HTR-8/SVneo (cell line): ENCODE measurements around the gene RAB2B.

Experiments
- DNase-seq: peaks from one replicate; pipeline ENCODE4 v3.0.0; 2011; ENCODE audit warnings: low spot score, mixed read lengths; ENCODE audit not compliant: insufficient read length
- FAIRE-seq: peaks from 2 replicates; lab custom pipeline; 2011; peaks lifted over from hg19 to GRCh38; lab: Jason Lieb, UNC

The RAB2B gene

DNA sequence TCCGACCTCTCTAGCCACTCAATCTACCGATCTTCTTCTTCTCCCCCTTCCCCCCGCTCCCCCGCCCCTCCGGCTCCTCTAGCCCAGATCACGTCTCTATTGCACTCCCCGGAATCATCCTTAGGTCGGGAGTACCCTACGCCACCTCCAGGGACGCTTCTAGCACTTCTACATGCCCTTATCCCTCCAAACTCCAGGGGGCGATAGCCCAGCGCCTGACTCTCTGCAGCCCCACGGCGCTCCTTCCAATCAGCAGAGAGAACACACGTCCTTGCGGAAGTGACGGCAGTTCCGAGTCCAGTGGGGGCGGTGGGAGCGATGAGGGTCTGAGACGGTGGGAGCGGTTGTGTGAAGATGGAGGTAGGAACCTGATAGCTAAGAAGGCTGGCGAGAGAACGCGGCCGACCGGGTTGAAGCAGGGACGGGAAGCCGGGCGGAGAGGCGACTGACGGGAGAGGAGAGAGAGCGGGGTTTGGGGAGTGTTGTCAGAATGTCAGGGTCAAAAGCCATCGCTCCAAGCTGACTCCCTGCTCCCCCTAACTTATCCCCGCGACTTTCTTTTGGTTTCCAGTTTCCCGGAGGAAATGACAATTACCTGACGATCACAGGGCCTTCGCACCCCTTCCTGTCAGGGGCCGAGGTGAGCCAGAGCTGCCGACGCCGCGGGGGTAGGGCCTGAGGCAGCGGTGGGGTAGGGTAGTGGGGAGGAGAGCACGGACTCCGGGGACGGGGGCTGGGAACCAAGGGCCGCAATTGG, at the start of gene RAB2B, which contains the start of gene TOX4:
TSS of gene RAB2B (minus strand) at position 35 of the 757 bp plus-strand sequence. CDS start 87 bp downstream, outside the sequence.
TSS of gene TOX4 (plus strand) at position 271 of the 757 bp plus-strand sequence. CDS start at position 355, 84 bp downstream.
- FAIRE-seq (peak; percentile 83), DNase-seq (peak; percentile 86)

DNA sequence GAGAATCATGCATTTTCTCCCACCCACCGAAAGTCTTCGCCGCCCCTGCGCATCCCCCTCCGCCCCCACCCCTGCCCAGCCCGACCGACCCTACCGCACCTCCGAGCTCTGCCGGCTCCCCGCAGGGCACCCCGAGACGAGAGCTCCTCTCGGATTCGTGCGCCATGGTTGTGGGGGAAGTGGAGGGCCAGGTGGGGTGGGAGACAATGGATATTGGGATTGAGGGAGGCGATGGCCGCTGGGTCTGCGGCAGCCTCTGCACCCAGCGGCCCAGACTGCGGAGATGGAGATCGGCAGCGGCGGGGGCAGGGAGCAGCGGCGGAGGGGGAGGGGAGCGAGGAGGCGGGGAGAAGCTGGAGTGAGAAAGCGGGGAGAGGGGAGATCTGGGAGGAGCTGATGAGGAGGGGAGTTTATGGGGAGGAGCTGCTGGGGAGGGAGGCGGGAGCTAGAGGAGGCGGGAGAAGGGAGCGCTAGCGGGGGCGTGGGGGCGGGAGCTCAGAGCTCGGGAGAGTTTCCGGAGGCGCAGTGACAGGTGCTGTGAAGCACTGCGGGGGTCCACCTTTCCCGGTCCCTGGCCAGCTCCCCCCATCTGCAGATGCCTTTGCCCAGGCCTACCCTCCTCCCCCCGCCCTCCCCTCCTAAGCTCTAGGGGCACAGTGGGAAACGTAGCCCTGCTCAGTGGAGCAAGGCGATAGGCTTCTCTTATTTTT, 49.4 kb upstream of the RAB2B start, which contains the start of gene SALL2:
TSS of gene SALL2 (minus strand) at position 385 of the 710 bp plus-strand sequence. CDS start at position 166, 219 bp downstream.
- no peak for FAIRE-seq
- peak; percentile 60 for DNase-seq

DNA sequence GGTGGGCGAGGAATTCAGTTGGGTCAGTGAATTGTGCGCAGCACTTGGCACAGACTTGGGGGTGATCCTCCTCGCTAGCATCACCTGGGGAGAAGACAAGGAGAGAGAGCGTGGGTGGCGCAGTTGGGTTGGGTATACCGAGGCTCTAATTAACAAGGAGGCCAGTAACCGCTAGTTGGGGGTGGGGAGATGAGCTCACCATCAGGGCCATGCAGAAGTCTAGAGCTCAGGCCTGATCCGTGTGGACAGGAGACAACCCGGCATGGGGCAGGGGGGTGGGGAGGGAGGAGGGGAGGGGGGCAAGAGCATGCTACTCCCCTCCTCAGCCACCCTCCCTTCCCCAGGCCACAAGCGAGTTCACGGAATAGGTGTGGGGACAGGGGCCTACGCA, 48.8 kb upstream of the RAB2B start:
- DNase-seq: no peak

DNA sequence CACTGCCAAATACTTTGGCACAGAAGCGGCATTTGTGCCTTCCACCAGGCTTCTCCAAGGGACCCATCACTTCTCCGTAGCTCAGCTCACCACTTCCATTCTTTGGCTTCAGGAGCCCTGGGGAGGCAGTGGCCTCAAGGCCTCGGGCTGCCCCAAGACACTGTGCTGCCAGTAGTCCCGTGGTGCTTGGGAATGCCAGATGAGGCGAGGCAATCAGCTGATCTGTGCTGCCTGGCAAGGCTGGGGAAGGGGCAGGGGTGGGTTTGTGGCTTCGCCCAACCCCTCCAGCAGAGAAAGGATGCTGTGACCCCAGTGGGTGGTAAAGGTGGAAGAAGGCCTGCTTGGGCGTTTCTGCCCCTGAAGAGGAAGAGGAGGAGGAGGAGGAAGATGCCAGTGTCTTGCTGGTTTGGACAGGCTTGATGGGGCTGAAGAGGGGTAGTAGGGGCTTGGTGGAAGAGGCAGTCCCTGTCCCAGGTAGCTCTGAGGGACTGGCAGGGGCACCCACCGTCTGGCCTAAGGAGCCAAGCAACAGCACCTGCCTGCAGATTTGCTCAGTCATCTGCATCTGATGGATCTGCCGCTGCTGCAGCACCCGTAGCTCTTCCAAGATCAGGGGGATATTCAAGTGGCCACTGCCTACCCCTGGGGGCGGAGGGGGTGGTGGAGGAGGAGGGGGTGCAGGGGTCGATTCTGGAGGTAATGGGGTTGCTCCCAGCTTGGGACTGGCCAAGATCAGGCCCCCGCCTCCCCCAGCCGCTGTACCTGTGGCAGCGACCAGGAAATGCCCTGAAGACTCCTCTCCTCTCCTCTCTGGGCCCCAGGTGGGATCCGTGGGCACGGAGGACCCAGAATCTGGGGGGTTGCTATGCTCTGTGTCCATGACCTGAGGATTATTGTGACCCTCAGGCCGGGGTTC, 48.1 kb upstream of the RAB2B start:
- DNase-seq (no peak), FAIRE-seq (no peak)

More for the DNA sequence above, 48.8 kb upstream of the RAB2B start:
- FAIRE-seq: no peak

DNA sequence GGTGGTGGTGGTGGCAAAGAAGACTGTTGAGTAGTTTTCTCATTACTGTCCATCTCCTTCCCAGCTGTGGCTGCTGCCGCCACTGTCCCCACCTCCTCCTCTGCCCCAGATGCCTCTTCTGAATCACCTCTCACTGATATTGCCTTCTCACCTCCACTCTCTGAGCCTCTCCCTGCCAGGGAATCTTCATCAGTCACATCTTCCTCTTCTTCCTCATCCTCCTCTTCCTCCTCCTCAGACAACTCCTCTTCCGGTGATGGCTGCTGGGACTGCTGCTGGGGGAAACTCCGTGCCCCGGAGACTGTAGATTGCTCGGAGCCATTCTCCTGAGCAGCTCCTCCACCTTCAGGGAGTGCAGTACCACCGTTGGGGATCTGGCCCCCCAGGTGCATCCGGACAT, 46.4 kb upstream of the RAB2B start:
- FAIRE-seq (no peak), DNase-seq (no peak)

DNA sequence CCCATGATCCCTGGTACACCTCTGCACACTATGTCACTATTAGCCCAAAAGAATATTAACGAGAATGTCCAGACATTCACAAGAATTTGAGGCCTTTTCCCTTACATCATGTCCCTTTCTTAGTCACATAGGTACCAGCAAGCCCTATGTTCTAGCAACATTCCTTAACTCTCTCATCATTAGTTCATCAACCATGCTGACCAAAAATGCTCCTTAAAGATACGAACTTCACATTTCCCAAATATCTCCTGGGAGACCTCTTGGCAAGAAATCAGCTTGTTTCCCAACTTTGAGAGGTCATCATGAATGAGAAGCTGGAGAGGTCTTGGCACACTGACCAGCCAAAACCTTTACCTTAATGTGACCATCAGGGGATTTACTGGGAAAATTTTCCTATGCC, 44.7 kb upstream of the RAB2B start:
- no peak for FAIRE-seq

DNA sequence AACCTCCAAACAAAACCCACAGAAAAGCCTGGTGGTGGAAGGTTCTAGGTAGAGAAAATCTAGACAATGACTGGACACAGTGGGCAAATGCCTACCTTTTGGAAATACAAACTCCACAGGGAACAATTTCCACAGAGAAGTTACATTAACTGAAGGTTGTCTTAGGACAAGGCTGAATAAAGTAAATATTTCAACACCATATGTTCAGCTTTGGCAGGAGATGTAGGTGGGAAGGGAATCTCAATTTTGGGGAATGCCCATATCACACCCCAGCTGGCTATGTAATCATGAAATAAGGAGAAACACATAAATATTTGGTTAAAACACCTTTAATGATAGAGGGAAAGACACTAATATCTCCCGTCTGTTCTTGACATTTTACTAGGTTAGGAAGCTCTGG, 44.0 kb upstream of the RAB2B start:
- no peak for FAIRE-seq

More for the DNA sequence above, 44.7 kb upstream of the RAB2B start:
- no peak for DNase-seq

DNA sequence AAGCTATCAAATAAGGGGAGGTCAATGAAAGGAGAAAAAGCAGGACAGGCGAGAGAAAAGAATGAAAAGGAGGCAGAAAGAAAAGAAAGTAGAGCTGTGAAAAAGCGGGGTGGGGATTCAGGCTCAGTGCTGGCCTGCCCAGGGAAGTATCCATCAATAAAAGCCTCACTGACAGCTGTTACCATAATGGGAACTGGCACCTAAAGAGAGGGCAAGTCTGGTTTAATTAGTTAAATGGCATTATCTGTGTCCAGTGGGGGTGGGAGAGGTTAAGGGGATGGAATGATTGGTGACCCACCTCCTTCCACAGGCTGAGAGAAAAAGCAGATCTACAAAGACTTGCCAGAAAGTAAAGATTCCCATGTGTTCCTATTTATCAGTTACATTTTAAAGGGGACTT, 42.0 kb upstream of the RAB2B start:
- FAIRE-seq (no peak), DNase-seq (no peak)

More for the DNA sequence above, 44.0 kb upstream of the RAB2B start:
- DNase-seq: no peak

DNA sequence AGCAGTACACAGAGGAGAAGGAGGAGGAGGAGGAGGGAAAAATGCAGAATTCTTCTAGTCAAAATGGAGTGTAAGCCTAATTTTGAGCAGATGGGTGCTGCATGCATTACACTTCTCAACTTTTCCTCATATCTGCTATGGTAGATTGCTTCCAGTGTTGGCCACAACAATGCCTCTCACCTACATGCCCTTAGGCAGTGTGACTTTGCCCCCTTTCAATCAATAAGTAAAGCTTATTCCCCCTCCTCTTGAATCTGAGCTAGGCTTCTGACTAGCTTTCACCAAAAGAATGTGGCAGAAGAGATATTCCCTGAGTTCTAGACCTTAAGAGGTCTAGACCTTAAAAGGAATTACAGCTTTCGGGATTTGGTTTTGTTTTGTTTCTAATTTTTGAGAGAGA, 37.6 kb upstream of the RAB2B start:
- no peak for FAIRE-seq

DNA sequence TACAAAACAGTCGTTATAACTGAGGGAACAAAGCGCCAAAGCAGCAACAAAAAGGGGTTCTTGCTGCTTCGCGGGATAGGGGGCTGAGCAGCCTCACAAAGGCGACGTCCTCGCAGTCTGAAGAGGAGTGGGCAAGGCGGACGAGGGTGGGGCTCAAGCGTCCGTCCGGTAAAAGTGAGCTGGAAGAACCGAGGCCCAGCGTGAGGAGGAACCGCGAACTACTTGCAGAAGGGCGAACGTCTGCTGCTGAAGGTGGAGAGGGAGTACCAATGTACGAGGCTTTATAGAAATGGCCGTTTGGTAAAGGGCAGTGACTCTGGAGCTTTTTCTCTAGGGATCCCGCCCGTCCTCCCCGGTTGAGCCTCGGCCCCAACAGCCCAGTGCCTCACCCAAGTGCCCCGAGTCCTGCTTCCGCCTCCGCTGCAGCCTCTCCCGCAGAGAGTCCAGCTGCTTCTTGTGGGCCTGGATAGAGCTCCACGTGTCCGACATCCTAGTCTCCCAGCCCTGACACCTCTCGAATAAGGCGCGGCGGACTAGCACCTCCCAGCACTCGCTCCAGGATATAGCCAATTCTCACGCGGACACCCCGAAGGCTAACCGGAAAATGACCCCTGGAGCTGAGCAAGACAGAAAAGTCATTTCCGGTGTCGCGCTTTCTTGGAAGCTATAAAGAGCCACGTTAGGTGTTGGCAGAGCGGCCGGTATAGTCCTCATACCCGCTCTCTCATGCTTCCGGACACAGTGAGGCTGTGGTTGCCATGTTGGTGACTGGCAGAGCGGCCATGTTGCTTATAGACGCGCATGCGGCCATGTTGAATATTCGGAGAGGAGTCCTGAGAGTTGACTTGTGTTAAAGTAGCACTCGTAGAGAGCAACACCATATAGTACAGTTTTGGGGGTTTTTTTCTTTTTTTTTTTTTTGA, 34.2 kb upstream of the RAB2B start, which contains the start of gene METTL3:
TSS of gene METTL3 (minus strand) at position 606 of the 923 bp plus-strand sequence. CDS start at position 489, 117 bp downstream.
- FAIRE-seq (no peak), DNase-seq (peak; percentile 91)

More for the DNA sequence above, 37.6 kb upstream of the RAB2B start:
- no peak for DNase-seq

DNA sequence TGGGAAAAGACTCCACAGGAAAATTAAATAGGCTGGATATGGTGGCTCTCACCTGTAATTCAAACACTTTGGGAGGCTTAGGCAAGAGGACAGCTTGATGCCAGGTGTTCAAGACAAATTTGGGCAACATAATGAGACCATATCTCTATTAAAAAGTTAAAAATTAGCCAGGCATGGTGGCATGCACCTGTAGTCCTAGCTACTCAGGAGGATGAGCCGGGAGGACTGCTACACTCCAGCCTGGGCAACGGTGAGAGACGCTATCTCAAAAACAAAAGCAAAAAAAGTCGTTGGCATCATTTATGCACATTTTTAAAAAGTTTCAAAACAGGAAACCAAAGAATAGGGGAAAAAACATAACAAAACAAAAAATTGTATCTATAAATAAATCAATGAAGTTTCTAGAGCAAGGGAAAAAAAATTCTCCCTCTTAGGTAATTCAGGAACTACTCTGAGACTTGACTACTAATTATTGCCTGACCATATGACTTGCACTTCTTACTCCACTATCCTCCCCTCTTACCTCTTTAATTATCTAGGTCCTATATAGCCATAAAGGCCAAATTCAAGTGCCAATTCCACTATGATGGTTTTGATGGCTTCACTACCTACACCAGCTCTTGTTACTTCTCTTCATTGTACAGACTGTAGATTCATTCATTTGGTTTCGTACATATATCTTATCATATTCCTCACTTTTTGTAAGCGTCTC, 32.8 kb upstream of the RAB2B start:
- no peak for DNase-seq
- FAIRE-seq: no peak

DNA sequence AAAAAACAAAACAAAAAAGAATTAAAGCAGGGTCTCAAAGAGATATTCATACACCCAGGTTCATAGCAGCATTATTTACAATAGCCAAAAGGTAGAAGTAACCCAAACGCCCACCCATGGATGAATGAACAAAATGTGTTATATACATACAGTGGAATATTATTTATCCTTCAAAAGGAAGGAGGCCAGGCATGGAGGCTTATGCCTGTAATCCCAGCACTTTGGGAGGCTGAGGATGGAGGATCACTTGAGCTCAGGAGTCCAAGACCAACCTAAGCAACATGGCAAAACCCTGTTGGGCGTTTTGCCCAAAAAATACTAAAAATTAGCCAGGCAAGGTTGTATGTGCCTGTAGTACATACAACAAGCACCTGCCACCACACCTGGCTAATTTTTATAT, 29.8 kb upstream of the RAB2B start:
- FAIRE-seq: no peak

DNA sequence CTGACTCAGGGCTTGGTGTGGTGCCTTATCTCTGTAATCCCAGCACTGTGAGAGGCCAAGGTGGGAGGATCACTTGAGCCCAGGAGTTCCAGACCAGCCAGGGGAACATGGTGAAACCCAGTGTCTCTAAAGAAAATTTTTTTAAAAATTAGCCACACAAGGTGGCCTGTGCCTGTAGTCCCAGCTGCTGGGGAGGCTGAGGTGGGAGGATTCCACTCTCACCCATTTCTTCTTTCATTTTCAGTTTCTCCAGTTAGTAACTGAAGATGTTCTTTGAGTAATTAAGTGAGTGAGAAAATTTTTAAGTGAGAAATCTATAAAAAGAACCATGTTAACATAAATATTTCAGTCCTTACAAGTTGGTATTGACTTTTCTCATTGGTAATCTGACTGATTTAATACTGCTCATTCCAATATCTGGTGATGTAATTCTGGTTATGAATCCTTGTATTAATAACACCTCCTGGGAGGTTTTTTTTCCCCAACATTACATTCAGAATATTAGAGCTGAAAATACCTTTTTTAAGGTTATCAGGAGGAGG, 28.3 kb upstream of the RAB2B start:
- FAIRE-seq (no peak), DNase-seq (no peak)

More for the DNA sequence above, 29.8 kb upstream of the RAB2B start:
- no peak for DNase-seq

DNA sequence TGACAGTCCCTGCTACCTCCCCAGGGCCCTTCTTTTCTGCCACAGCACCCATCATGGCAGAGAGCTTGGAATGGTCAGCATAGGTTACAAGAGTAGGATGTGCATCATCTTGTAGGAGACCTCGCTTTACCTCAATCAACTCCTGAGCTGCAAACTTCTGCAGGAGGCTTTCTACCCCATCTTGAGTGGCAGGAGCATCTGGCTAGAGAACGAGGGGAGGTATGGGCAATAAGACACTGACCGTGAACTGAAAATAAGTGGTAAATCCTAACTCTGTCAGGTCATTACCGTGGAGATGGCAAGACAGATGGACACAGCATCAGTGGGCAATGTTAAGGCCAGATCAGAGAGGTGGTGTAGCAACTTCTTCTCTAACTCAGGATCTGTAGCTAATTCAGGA, 26.6 kb upstream of the RAB2B start:
- DNase-seq (no peak), FAIRE-seq (no peak)

DNA sequence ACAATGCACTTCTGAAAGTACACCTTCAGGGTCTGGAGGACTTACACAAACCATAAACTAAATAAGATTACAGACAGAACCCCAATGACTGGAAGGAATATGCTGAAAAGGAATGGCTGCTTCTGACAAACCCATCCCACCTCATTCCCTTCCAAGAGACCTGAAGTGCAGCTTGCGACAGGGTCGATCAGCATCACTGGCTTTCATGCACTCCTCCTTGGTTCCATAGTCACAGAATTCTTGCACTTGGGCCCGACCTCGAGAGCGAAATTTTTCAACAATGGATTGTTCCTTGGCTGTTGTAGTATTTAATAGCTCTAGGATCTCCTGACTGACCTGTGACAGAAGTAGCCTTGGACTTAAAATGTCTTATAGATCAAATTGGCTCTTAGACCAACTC, 24.8 kb upstream of the RAB2B start:
- FAIRE-seq (no peak), DNase-seq (no peak)

DNA sequence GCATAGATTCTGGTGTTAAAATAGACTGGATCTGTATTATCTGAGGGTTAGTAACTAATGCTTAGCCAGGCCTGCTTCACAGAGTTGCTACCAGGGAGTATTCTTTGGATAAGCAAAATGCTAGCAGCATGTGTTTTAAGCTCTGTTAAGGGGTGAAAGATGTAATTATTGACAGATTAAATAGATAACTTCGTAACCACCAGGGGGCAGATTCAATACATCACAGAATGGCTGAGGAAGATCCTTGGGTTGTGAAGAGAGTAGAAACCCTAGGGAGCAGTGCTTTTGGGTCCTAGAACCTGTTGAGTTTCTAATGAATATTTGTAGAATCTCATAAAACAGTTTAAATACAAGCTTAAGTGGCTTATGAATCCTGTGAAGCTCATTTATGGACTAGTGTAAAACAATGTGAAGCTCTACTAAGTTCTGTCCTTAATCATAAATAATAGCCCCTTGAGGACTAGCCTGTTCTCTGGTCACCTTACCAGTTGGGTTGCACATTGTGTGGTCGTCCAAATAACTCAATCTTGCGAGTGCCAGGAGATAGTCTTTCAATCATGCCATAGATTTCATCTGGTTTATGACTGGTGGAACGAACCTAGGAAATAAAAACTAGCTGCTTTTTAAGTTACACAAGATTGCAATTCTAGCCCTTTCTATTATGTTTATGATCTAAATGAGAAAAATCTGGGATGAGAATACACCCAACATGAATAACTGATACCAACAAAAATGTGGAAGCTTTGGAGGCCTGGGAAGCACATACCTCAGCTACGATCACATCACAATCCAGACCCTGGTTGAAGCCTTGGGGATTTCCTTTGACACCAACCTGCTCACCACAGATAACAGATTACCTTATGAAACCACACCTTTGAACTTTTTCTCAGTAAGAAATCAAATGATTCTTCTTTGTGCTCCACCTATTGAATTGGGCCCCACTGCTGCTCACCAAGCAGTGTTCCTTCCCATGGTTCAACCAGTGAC, 22.1 kb upstream of the RAB2B start:
- FAIRE-seq (no peak), DNase-seq (peak; percentile 32)

DNA sequence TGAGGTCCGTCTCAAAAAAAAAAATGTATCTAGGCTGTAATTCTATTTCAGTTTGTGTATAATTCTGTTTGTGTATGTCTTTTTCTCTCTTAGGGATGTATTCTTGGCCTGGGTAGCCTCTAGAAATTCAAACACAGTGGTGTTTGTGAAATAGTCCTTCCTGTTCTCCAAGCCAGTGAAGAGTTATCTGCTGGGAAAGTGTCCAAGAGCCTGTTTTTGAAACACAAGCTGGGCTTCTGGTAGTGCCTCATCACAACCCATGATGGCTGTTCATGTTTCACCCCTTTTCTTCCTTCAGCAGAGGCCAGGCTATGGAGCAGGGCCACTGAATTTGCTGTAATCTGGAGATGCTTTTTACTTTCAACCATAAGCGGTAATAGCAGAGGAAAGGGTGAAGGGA, 19.7 kb upstream of the RAB2B start:
- DNase-seq (no peak), FAIRE-seq (no peak)
